ENCODE data around the gene CTIF. TPM values are rescaled to one million over a fixed set of nuclear protein-coding genes. Genes with fewer than 3 reads are reported as not detected.

Gene CTIF
- total RNA-seq, 1 donor from 2014 or later, result 137 TPM

DNA sequence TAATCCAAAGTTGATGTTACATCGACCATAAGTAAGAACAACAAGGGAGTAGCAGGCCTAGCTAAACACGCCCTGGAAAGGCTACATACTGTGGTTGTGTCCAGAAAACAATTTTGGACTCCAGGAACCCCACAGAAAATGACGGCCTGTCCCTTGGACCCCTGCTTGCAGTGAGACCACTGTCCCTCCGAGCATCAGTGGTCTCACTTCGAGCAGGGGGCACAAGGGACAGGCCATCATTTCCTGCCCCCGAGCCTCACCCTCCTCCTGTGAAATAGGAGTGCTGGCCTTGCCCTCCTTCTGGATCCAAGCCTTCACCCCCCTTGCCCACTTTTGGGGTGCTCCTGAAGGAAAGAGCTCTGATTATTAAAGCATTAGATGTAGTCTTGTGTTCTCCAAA lies 144.4 kb downstream of the CTIF start:
- DNase-seq, result no peak
- H3K9me3 Mint-ChIP-seq (ENCODE audit: unreplicated experiment), result peaks cover 4% of the 10 kb centered on the region
- peaks cover 9% of the 10 kb centered on the region for H3K4me1 Mint-ChIP-seq (ENCODE audit: low read depth, unreplicated experiment)
- H3K36me3 Mint-ChIP-seq (ENCODE audit: unreplicated experiment), result peaks cover 10% of the 10 kb centered on the region
- H3K27ac Mint-ChIP-seq (ENCODE audit: unreplicated experiment), result no peak overlapping the region
- TF ChIP-seq, protein P1, sequence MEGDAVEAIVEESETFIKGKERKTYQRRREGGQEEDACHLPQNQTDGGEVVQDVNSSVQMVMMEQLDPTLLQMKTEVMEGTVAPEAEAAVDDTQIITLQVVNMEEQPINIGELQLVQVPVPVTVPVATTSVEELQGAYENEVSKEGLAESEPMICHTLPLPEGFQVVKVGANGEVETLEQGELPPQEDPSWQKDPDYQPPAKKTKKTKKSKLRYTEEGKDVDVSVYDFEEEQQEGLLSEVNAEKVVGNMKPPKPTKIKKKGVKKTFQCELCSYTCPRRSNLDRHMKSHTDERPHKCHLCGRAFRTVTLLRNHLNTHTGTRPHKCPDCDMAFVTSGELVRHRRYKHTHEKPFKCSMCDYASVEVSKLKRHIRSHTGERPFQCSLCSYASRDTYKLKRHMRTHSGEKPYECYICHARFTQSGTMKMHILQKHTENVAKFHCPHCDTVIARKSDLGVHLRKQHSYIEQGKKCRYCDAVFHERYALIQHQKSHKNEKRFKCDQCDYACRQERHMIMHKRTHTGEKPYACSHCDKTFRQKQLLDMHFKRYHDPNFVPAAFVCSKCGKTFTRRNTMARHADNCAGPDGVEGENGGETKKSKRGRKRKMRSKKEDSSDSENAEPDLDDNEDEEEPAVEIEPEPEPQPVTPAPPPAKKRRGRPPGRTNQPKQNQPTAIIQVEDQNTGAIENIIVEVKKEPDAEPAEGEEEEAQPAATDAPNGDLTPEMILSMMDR (IDR thresholded peaks at IDR 0.05; ENCODE audit: partially characterized antibody, unreplicated experiment), result no peak
- H3K27me3 Mint-ChIP-seq (ENCODE audit: unreplicated experiment), result peaks cover 8% of the 10 kb centered on the region
- H3K4me3 Mint-ChIP-seq (ENCODE audit: unreplicated experiment), result no peak overlapping the region

DNA sequence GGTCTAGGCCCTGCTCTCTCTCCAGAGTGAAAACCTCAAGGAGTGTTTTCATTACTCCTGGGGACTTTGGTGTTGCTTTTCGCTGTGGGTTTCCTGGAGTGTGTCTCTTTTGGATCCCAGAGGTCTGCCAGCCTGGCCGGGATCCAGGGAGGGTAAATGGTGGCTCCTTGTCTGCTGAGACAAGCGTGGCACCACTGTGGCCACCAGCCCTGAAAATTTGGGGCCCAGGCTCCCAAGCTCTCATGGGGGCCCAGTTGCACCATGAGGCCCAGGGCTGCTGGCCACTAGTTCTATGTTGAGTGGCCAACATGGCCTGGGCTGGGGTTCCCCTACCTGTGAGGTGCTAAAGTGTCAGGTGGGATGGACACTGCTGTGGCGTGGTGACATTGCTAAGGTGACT lies 144.8 kb downstream of the CTIF start:
- TF ChIP-seq, protein P1 (IDR thresholded peaks at IDR 0.05; ENCODE audit: partially characterized antibody, unreplicated experiment), result no peak
- DNase-seq, result peak; percentile 2
- H3K4me3 Mint-ChIP-seq (ENCODE audit: unreplicated experiment), result no peak overlapping the region
- H3K27ac Mint-ChIP-seq (ENCODE audit: unreplicated experiment), result no peak overlapping the region
- peaks cover 8% of the 10 kb centered on the region for H3K27me3 Mint-ChIP-seq (ENCODE audit: unreplicated experiment)
- peaks cover 10% of the 10 kb centered on the region for H3K36me3 Mint-ChIP-seq (ENCODE audit: unreplicated experiment)
- peaks cover 4% of the 10 kb centered on the region for H3K9me3 Mint-ChIP-seq (ENCODE audit: unreplicated experiment)
- peaks cover 9% of the 10 kb centered on the region for H3K4me1 Mint-ChIP-seq (ENCODE audit: low read depth, unreplicated experiment)

DNA sequence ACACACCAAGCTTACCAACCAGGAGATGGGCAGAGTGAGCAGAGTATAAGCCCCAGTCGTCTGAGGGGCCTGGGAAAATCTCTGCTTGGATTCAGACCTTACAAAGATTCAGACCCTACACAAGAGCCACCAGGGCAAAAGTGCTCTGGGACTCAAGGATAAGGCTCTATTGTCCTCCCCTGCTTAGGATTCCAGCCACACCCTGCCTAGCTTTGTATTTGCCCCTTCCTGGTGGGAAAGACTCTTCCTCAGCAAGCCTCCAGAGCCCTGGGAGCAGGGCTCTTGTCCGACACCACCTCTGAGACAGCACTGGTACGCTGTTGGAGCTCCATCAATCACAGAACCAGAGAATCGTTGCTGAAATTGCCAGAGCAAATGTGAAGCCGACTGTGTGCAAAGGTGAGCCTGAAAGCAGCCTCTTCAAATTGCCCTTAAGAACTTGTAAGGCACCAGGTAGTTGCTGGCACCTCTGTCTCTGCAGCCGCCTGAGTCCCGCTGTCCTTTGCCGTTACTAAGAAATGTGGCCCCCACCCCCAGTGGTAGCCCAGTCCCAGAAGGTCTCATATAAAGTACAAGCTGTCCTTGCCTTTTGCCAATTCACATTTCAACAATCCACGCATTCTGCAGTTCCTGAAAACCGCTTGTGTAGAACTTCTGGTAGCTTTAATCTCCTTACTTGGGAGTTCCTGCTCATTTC lies 148.7 kb downstream of the CTIF start:
- Mint-ChIP-seq H3K36me3 (ENCODE audit: unreplicated experiment) (peaks cover 18% of the 10 kb centered on the region), H3K27me3 (ENCODE audit: unreplicated experiment) (peaks cover 12% of the 10 kb centered on the region), H3K9me3 (ENCODE audit: unreplicated experiment) (peaks cover 6% of the 10 kb centered on the region), H3K4me3 (ENCODE audit: unreplicated experiment) (no peak overlapping the region), H3K4me1 (ENCODE audit: low read depth, unreplicated experiment) (peaks cover 9% of the 10 kb centered on the region), H3K27ac (ENCODE audit: unreplicated experiment) (no peak overlapping the region)
- no peak for DNase-seq
- TF ChIP-seq, protein P1 (IDR thresholded peaks at IDR 0.05; ENCODE audit: partially characterized antibody, unreplicated experiment), result no peak

DNA sequence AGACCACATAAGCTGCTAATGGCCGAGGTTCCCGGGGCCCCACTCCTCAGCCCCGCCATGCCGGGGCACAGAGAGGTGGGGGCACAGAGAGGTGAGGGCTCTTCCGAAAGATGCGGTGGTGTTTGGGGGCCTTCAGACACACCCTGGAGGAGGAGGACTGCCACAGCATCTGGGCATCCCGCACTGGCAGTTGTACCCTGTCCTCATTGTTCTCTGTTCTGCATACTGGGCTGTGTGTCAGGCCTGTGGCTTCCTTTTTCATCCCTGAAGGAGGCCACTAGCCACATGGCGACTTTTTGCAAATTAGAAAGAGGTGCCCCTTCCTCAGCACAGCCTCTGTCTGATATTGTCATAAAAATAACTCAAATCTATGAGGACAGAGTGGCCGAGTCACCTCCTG lies 150.1 kb downstream of the CTIF start:
- Mint-ChIP-seq H3K9me3 (ENCODE audit: unreplicated experiment) (peaks cover 6% of the 10 kb centered on the region), H3K27ac (ENCODE audit: unreplicated experiment) (no peak overlapping the region), H3K4me1 (ENCODE audit: low read depth, unreplicated experiment) (peaks cover 9% of the 10 kb centered on the region)

DNA sequence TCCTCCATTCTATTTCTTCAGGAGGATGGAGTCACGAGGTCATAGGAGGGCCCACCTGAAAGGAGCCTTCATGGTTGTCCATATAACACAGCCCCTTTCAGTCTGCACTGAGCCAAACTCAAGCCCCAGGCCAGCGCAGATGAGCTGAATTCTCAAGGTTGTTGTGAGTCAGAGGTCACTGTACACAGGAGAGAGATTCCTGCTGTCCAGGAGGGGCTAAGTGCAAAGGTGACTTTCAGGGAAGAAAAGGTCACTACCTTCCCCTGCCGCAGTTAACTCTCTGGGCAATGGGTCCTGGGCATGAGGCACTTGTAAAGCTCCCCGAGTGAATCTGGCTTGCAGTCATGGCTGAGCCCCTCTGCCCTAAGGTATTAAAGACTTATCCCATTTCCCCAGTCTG lies 150.7 kb downstream of the CTIF start:
- Mint-ChIP-seq H3K9me3 (ENCODE audit: unreplicated experiment) (peaks cover 6% of the 10 kb centered on the region), H3K4me1 (ENCODE audit: low read depth, unreplicated experiment) (peaks cover 9% of the 10 kb centered on the region), H3K36me3 (ENCODE audit: unreplicated experiment) (peaks cover 18% of the 10 kb centered on the region), H3K4me3 (ENCODE audit: unreplicated experiment) (no peak overlapping the region), H3K27me3 (ENCODE audit: unreplicated experiment) (peaks cover 12% of the 10 kb centered on the region), H3K27ac (ENCODE audit: unreplicated experiment) (no peak overlapping the region)
- no peak for DNase-seq
- TF ChIP-seq, protein P1 (IDR thresholded peaks at IDR 0.05; ENCODE audit: partially characterized antibody, unreplicated experiment), result no peak

More for the DNA sequence above, 150.1 kb downstream of the CTIF start:
- Mint-ChIP-seq H3K27me3 (ENCODE audit: unreplicated experiment) (peaks cover 12% of the 10 kb centered on the region), H3K36me3 (ENCODE audit: unreplicated experiment) (peaks cover 18% of the 10 kb centered on the region), H3K4me3 (ENCODE audit: unreplicated experiment) (no peak overlapping the region)
- TF ChIP-seq, protein P1 (IDR thresholded peaks at IDR 0.05; ENCODE audit: partially characterized antibody, unreplicated experiment), result no peak
- no peak for DNase-seq
